ENCODE measurements around the gene PALM3.
A peak's percentile ranks its signal among the peaks of the same experiment; 100 is the strongest.
"Not testable (repeated sequence)": the region's sequence is repeated elsewhere in the genome, so short reads cannot be mapped to it uniquely, and the experiment has no call there.

- TF ChIP-seq FOS (IDR thresholded peaks at IDR 0.05; ENCODE audit: borderline replicate concordance, insufficient read depth, low read length); POLR2AphosphoS5 (IDR thresholded peaks at IDR 0.05; ENCODE audit: insufficient read depth, low read depth, low read length); EZH2 (IDR thresholded peaks at IDR 0.05; ENCODE audit: borderline replicate concordance, low read depth, low read length, severe bottlenecking); POLR2A (IDR thresholded peaks at IDR 0.05; ENCODE audit: low read depth, low read length): not testable (repeated sequence)
- TF ChIP-seq CTCF (IDR thresholded peaks at IDR 0.05; ENCODE audit: extremely low read depth in 1 of 2, insufficient read depth in 1 of 2, low read depth in 1 of 2, low read length in 2 of 2): peak; percentile 59 to 63
Measured at GRCh38 chr19:14042659-14043608, 18.9 kb downstream of the PALM3 start.

Measured in endothelial cell of umbilical vein (primary cell).